GM12872 (cell line): Measurements from ENCODE around the gene KLF7.

Experiments
- TF ChIP-seq, protein P1 (sequence below): IDR thresholded peaks from 3 replicates; pipeline ENCODE4 v1.5.1; 2011; ENCODE audit warnings: low read depth, mild to moderate bottlenecking, low read length, moderate library complexity; ENCODE audit not compliant: insufficient read depth

KLF7 gene

DNA sequence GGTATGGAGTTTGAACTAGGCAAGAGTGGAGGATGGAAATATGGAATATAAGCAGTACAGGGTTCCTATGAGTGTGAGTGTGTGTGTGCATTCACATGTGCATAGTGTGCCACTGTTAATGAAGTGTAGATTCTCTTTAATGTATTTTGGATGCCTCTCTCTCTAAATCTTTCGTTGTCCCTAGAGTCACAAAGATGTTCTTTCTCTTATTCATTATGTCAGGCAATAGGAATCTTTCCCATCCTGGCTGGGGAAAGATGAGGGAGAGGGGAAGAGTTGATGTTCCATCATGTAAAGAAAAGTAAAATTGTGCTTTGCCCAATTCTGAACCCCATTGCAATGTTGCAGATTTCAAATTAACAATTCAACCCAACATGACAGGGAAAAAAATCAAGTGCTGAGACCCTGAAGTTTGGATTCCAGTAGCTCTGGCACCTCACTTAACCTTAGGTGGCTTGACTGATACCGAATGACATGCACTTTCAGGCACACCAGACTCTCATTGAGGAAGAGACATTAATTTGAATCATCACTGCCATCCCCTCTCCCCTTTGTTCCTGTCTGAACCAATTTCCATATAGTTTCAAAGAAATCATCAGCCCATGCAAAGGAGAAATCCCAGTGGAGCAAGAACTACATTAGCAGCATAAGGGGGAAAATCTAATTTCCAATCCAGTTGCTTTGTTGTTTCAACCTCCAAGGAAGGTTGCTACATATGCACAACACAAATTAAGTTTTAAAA lies 28.0 kb downstream of the KLF7 start:
- TF ChIP-seq, protein P1, sequence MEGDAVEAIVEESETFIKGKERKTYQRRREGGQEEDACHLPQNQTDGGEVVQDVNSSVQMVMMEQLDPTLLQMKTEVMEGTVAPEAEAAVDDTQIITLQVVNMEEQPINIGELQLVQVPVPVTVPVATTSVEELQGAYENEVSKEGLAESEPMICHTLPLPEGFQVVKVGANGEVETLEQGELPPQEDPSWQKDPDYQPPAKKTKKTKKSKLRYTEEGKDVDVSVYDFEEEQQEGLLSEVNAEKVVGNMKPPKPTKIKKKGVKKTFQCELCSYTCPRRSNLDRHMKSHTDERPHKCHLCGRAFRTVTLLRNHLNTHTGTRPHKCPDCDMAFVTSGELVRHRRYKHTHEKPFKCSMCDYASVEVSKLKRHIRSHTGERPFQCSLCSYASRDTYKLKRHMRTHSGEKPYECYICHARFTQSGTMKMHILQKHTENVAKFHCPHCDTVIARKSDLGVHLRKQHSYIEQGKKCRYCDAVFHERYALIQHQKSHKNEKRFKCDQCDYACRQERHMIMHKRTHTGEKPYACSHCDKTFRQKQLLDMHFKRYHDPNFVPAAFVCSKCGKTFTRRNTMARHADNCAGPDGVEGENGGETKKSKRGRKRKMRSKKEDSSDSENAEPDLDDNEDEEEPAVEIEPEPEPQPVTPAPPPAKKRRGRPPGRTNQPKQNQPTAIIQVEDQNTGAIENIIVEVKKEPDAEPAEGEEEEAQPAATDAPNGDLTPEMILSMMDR, result no peak

- TF ChIP-seq, protein P1, result no peak
Measured at GRCh38 chr2:207136874-207137273, 28.9 kb downstream of the KLF7 start.

- TF ChIP-seq, protein P1, result no peak
Measured at GRCh38 chr2:207135801-207136457, 29.8 kb downstream of the KLF7 start.

DNA sequence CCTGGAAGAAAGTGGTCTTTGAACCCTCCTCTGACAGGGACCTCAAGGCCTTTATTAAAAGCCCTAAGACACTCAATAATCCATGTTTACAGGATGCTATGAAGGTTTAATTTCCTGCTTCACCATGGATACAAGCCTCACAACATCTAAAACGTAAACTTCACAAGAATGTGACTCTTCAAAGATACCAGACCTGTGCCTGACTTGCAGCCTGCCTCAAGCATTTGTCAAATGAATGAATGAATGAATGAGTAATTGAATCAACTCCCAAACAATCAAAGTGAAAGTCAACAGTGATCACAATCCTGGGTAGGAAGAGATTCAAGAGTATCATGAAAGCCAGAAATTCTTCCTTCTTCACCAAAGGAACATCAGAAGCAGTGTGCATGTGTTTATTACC lies 30.4 kb downstream of the KLF7 start:
- TF ChIP-seq, protein P1, result no peak

GRCh38 chr2:207133820-207134519 lies 31.8 kb downstream of the KLF7 start:
- TF ChIP-seq, protein P1, result no peak

GRCh38 chr2:207133458-207133819 lies 32.3 kb downstream of the KLF7 start:
- TF ChIP-seq, protein P1, result no peak

DNA sequence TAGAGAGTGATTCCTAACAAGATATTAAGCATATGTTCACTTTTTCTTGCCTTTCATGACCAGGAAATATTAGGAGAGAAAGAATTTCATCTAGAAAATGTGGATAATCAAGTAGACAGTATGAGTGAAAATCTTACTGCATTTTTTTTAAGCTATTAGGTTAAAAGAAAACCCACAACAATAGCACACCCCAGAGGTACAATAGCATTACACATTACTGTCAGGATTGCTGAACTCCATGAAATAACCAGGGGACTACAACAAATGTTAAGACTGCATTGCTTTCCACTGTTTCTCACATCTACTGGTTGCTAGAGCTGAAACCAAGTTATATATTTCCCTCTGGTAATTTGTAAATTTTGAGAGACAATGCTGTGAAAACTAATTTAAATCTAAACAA lies 33.7 kb downstream of the KLF7 start:
- TF ChIP-seq, protein P1, result no peak
